ENCODE results near the gene HOXB13.
A peak's percentile ranks its signal among the peaks of the same experiment; 100 is the strongest.

The HOXB13 gene

DNA sequence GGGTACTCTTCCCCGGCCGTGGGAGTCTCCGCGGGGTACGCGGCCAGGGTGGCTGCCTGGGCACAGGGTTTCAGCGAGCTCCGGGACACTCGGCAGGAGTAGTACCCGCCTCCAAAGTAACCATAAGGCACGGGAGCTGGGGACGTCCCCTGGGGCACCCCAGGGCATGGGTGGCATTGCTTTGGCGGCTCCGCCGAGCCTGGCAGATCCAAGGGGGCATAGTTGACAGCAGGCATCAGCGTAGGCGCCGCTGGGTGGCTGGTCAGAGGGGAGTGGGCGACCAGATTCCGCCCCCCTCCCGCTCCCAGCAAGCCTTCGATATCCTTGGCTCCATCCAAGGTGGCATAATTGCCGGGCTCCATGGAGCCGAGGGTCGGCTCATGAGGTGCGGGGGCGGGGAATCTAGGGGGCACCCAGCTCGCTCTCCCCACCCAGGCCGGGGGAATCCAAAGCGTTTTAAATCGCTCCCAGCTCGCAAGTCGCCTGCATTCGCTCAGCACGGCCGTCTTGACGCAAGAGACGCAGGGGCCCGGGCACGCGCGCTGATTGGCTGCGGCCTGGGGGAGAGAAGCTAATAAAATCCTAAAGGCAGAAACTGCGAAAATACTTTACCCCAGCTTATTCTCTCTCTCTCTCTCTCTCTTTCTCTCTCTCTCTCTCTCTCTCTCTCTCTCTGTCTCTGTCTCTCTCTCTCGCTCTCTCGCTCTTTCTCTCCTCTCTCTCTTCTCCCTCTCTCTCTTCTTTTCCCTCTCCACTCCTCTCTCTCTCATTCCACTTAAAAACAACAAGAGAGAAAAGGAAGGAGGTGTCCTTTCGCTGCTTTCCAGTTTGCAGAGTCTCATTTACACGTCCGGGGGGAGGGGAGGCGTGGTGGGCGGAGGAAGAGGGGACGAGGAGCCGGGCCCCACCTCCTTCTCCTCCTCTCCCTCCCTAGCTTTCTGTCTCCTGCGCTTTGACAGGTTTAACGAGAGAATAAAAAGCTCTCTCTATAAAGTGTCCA is at the start of gene HOXB13:
TSS of gene HOXB13 (minus strand) at position 519 of the 1,000 bp plus-strand sequence. CDS start at position 362, 157 bp downstream.
- Histone ChIP-seq H3K4me3 (ENCODE audit: insufficient read length, low read depth) (peak within 1 kb of the TSS; percentile 41), H3K9me3 (ENCODE audit: insufficient read depth, low read length) (no peaks in the 10 kb centered on the region), H3K9ac (ENCODE audit: insufficient read length, low read depth) (peak within 1 kb of the TSS; percentile 70), H3K4me1 (ENCODE audit: insufficient read depth, insufficient read length) (peaks cover 3% of the 10 kb centered on the region), H3K27me3 (ENCODE audit: insufficient read depth, insufficient read length) (peaks cover 99% of the 10 kb centered on the region), H3K36me3 (ENCODE audit: insufficient read depth, insufficient read length, low read length) (no peaks in the 10 kb centered on the region)
- no peak for TF ChIP-seq YY1 (IDR thresholded peaks at IDR 0.05; ENCODE audit: insufficient read depth, insufficient read length)
- no peak for DNase-seq (ENCODE audit: low read depth, low spot score)

- H3K4me1 ChIP-seq (ENCODE audit: insufficient read depth, insufficient read length) = no peaks in the 10 kb centered on the region
- H3K9me3 ChIP-seq (ENCODE audit: insufficient read depth, low read length) = no peaks in the 10 kb centered on the region
- no peaks in the 10 kb centered on the region for H3K36me3 ChIP-seq (ENCODE audit: insufficient read depth, insufficient read length, low read length)
- TF ChIP-seq YY1 (IDR thresholded peaks at IDR 0.05; ENCODE audit: insufficient read depth, insufficient read length) (no peak), ZNF274 (IDR thresholded peaks at IDR 0.05; ENCODE audit: low read depth, low read length) (no peak), SUZ12 (IDR thresholded peaks at IDR 0.05; ENCODE audit: extremely low read depth, insufficient read depth, insufficient read length) (no peak)
- DNase-seq (ENCODE audit: low read depth, low spot score) = no peak
- H3K27me3 ChIP-seq (ENCODE audit: insufficient read depth, insufficient read length) = no peaks in the 10 kb centered on the region
- no peak overlapping the region for H3K4me3 ChIP-seq (ENCODE audit: insufficient read length, low read depth)
- no peak overlapping the region for H3K9ac ChIP-seq (ENCODE audit: insufficient read length, low read depth)
Observed at GRCh38 chr17:48776602-48777001, 48.1 kb upstream of the HOXB13 start.

DNA sequence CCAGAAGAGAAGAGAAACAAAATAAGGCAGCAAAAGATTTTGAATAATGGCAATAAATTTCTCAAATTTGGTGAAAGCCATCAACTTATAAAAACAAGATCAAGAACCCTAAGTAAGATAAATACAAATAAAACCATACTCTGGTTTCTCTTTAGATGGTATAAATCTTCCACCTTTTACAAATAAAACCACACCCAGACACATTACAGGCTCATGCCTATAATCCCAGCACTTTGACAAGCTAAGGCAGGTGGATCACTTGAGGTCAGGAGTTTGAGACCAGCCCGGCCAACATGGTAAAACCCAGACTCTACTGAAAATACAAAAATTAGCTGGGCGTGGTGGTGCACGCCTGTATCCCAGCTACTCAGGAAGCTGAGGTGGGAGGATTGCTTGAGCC is 44.7 kb upstream of the HOXB13 start:
- no peak for TF ChIP-seq ZNF274 (IDR thresholded peaks at IDR 0.05; ENCODE audit: low read depth, low read length)
- no peak for TF ChIP-seq YY1 (IDR thresholded peaks at IDR 0.05; ENCODE audit: insufficient read depth, insufficient read length)
- TF ChIP-seq SUZ12 (IDR thresholded peaks at IDR 0.05; ENCODE audit: extremely low read depth, insufficient read depth, insufficient read length) = no peak
- Histone ChIP-seq H3K4me1 (ENCODE audit: insufficient read depth, insufficient read length) (no peaks in the 10 kb centered on the region), H3K9me3 (ENCODE audit: insufficient read depth, low read length) (no peaks in the 10 kb centered on the region)

GRCh38 chr17:48770954-48771353 is 42.4 kb upstream of the HOXB13 start:
- no peak for DNase-seq (ENCODE audit: low read depth, low spot score)
- TF ChIP-seq SUZ12 (IDR thresholded peaks at IDR 0.05; ENCODE audit: extremely low read depth, insufficient read depth, insufficient read length) (no peak), ZNF274 (IDR thresholded peaks at IDR 0.05; ENCODE audit: low read depth, low read length) (no peak), YY1 (IDR thresholded peaks at IDR 0.05; ENCODE audit: insufficient read depth, insufficient read length) (no peak)
- Histone ChIP-seq H3K9me3 (ENCODE audit: insufficient read depth, low read length) (no peaks in the 10 kb centered on the region), H3K36me3 (ENCODE audit: insufficient read depth, insufficient read length, low read length) (no peaks in the 10 kb centered on the region), H3K4me3 (ENCODE audit: insufficient read length, low read depth) (no peak overlapping the region), H3K27me3 (ENCODE audit: insufficient read depth, insufficient read length) (peaks cover 3% of the 10 kb centered on the region), H3K9ac (ENCODE audit: insufficient read length, low read depth) (no peak overlapping the region), H3K4me1 (ENCODE audit: insufficient read depth, insufficient read length) (no peaks in the 10 kb centered on the region)

More for the DNA sequence above, 44.7 kb upstream of the HOXB13 start:
- no peak for DNase-seq (ENCODE audit: low read depth, low spot score)
- H3K27me3 ChIP-seq (ENCODE audit: insufficient read depth, insufficient read length) = no peaks in the 10 kb centered on the region
- H3K9ac ChIP-seq (ENCODE audit: insufficient read length, low read depth) = no peak overlapping the region
- H3K4me3 ChIP-seq (ENCODE audit: insufficient read length, low read depth) = no peak overlapping the region
- no peaks in the 10 kb centered on the region for H3K36me3 ChIP-seq (ENCODE audit: insufficient read depth, insufficient read length, low read length)

GRCh38 chr17:48769009-48769675 is 40.6 kb upstream of the HOXB13 start:
- no peak for DNase-seq (ENCODE audit: low read depth, low spot score)
- H3K9me3 ChIP-seq (ENCODE audit: insufficient read depth, low read length) = no peaks in the 10 kb centered on the region
- no peak overlapping the region for H3K4me3 ChIP-seq (ENCODE audit: insufficient read length, low read depth)
- no peaks in the 10 kb centered on the region for H3K36me3 ChIP-seq (ENCODE audit: insufficient read depth, insufficient read length, low read length)
- TF ChIP-seq ZNF274 (IDR thresholded peaks at IDR 0.05; ENCODE audit: low read depth, low read length) = no peak
- TF ChIP-seq YY1 (IDR thresholded peaks at IDR 0.05; ENCODE audit: insufficient read depth, insufficient read length) = no peak
- no peak for TF ChIP-seq SUZ12 (IDR thresholded peaks at IDR 0.05; ENCODE audit: extremely low read depth, insufficient read depth, insufficient read length)
- H3K9ac ChIP-seq (ENCODE audit: insufficient read length, low read depth) = no peak overlapping the region
- peaks cover 3% of the 10 kb centered on the region for H3K27me3 ChIP-seq (ENCODE audit: insufficient read depth, insufficient read length)
- H3K4me1 ChIP-seq (ENCODE audit: insufficient read depth, insufficient read length) = no peaks in the 10 kb centered on the region

GRCh38 chr17:48767263-48767774 is 38.8 kb upstream of the HOXB13 start:
- no peak overlapping the region for H3K4me3 ChIP-seq (ENCODE audit: insufficient read length, low read depth)
- TF ChIP-seq SUZ12 (IDR thresholded peaks at IDR 0.05; ENCODE audit: extremely low read depth, insufficient read depth, insufficient read length) = no peak
- TF ChIP-seq ZNF274 (IDR thresholded peaks at IDR 0.05; ENCODE audit: low read depth, low read length) = no peak
- TF ChIP-seq YY1 (IDR thresholded peaks at IDR 0.05; ENCODE audit: insufficient read depth, insufficient read length) = no peak
- no peak for DNase-seq (ENCODE audit: low read depth, low spot score)
- H3K9ac ChIP-seq (ENCODE audit: insufficient read length, low read depth) = no peak overlapping the region
- H3K36me3 ChIP-seq (ENCODE audit: insufficient read depth, insufficient read length, low read length) = no peaks in the 10 kb centered on the region
- no peaks in the 10 kb centered on the region for H3K9me3 ChIP-seq (ENCODE audit: insufficient read depth, low read length)
- H3K4me1 ChIP-seq (ENCODE audit: insufficient read depth, insufficient read length) = no peaks in the 10 kb centered on the region
- peaks cover 7% of the 10 kb centered on the region for H3K27me3 ChIP-seq (ENCODE audit: insufficient read depth, insufficient read length)

GRCh38 chr17:48761114-48761513 is 32.6 kb upstream of the HOXB13 start:
- DNase-seq (ENCODE audit: low read depth, low spot score) = no peak
- peaks cover 53% of the 10 kb centered on the region for H3K27me3 ChIP-seq (ENCODE audit: insufficient read depth, insufficient read length)
- no peaks in the 10 kb centered on the region for H3K9me3 ChIP-seq (ENCODE audit: insufficient read depth, low read length)
- H3K4me1 ChIP-seq (ENCODE audit: insufficient read depth, insufficient read length) = no peaks in the 10 kb centered on the region
- no peak for TF ChIP-seq YY1 (IDR thresholded peaks at IDR 0.05; ENCODE audit: insufficient read depth, insufficient read length)
- no peak for TF ChIP-seq SUZ12 (IDR thresholded peaks at IDR 0.05; ENCODE audit: extremely low read depth, insufficient read depth, insufficient read length)
- TF ChIP-seq ZNF274 (IDR thresholded peaks at IDR 0.05; ENCODE audit: low read depth, low read length) = no peak
- no peak overlapping the region for H3K9ac ChIP-seq (ENCODE audit: insufficient read length, low read depth)
- no peaks in the 10 kb centered on the region for H3K36me3 ChIP-seq (ENCODE audit: insufficient read depth, insufficient read length, low read length)
- H3K4me3 ChIP-seq (ENCODE audit: insufficient read length, low read depth) = no peak overlapping the region

All from NT2/D1 (cell line).